Hepatocyte (in vitro differentiated cells): ENCODE data around the gene MCF2L.

Source experiments
- EZH2 ChIP-seq: fragments of 200-600 bp; sonication (generic); IDR thresholded peaks from 2 replicates; pipeline ENCODE4 v1.6.1; 2016; ENCODE audit warnings: antibody characterized with exemption, mild to moderate bottlenecking, borderline replicate concordance
- TF ChIP-seq, protein P1 (sequence below): fragments of 200-600 bp; sonication (generic); IDR thresholded peaks from 2 replicates; pipeline ENCODE4 v1.5.1; 2016; ENCODE audit warnings: antibody characterized with exemption, mild to moderate bottlenecking; ENCODE audit not compliant: poor library complexity

DNA sequence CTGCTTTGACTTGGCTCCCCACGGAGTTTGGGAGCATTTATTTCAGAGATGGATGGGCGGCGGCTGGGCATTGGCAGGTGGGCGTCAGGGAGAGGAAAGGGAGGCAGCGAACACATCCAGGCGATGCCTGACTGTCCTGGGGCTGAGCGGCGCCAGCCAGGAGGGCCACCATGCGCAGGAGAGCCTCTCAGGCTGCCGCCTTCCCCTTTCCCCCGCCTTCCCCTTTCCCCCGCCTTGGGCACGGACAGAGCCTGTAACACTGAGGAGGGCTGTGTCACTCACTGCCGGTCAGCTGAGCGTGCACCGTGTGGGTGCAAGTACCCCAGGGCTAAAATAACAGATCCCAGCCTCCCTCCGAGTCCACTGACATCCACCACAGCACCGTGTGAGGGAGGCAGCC is 11.4 kb downstream of the MCF2L start:
- TF ChIP-seq, protein P1, sequence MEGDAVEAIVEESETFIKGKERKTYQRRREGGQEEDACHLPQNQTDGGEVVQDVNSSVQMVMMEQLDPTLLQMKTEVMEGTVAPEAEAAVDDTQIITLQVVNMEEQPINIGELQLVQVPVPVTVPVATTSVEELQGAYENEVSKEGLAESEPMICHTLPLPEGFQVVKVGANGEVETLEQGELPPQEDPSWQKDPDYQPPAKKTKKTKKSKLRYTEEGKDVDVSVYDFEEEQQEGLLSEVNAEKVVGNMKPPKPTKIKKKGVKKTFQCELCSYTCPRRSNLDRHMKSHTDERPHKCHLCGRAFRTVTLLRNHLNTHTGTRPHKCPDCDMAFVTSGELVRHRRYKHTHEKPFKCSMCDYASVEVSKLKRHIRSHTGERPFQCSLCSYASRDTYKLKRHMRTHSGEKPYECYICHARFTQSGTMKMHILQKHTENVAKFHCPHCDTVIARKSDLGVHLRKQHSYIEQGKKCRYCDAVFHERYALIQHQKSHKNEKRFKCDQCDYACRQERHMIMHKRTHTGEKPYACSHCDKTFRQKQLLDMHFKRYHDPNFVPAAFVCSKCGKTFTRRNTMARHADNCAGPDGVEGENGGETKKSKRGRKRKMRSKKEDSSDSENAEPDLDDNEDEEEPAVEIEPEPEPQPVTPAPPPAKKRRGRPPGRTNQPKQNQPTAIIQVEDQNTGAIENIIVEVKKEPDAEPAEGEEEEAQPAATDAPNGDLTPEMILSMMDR: no peak
- no peak for TF ChIP-seq EZH2
